HCT116 (cell line): ENCODE data around the gene SNX3.

ENCODE experiments used
- ATF3 ChIP-seq: IDR thresholded peaks from 2 replicates; pipeline ENCODE4 v1.6.1; 2012
- CEBPB ChIP-seq: IDR thresholded peaks from 2 replicates; pipeline ENCODE4 v1.6.1; 2012; ENCODE audit warnings: low read depth
- CTCF ChIP-seq, 3 experiments: fragments of 200-600 bp in 1 of 3; sonication (generic) in 1 of 3; IDR thresholded peaks in 2 of 3; conservative IDR thresholded peaks in 1 of 3; 2 replicates each; pipeline ENCODE4 v1.5.1; 2012 to 2017; ENCODE audit warnings: low read depth in 2 of 3, low read length in 2 of 3, antibody characterized with exemption in 1 of 3, borderline replicate concordance in 1 of 3, control low read depth in 1 of 3, mild to moderate bottlenecking in 1 of 3, mixed read lengths in 1 of 3, mixed run types in 1 of 3, moderate library complexity in 1 of 3; ENCODE audit not compliant: insufficient read depth in 1 of 3
- EGR1 ChIP-seq: IDR thresholded peaks from 2 replicates; pipeline ENCODE4 v1.6.1; 2012; ENCODE audit warnings: low read depth
- EZH2 ChIP-seq: fragments of 200-600 bp; sonication (generic); IDR thresholded peaks from 2 replicates; pipeline ENCODE4 v1.6.1; 2017; ENCODE audit warnings: antibody characterized with exemption, mixed run types
- EZH2phosphoT487 ChIP-seq: fragments of 200-600 bp; IDR thresholded peaks from 2 replicates; pipeline ENCODE4 v1.6.1; 2018; ENCODE audit warnings: antibody characterized with exemption, borderline replicate concordance
- JUND ChIP-seq: IDR thresholded peaks from 2 replicates; pipeline ENCODE4 v1.6.1; 2012
- MAX ChIP-seq: IDR thresholded peaks from 2 replicates; pipeline ENCODE4 v1.6.1; 2012
- POLR2A ChIP-seq: IDR thresholded peaks from 2 replicates; pipeline ENCODE4 v1.7.0; 2011; ENCODE audit warnings: borderline replicate concordance; ENCODE audit not compliant: insufficient read depth, insufficient read length; ENCODE audit errors: extremely low read depth
- POLR2AphosphoS5 ChIP-seq: IDR thresholded peaks from 2 replicates; pipeline ENCODE4 v1.6.1; 2011; ENCODE audit warnings: mild to moderate bottlenecking, low read depth, low read length, moderate library complexity
- RAD21 ChIP-seq: IDR thresholded peaks from 2 replicates; pipeline ENCODE4 v1.6.1; 2012; ENCODE audit warnings: low read depth, mild to moderate bottlenecking
- YY1 ChIP-seq: IDR thresholded peaks from 2 replicates; pipeline ENCODE4 v1.6.1; 2011; ENCODE audit warnings: low read length, low read depth, moderate library complexity, mild to moderate bottlenecking; ENCODE audit not compliant: insufficient replicate concordance; ENCODE audit errors: extremely low read depth
- ZNF274 ChIP-seq: fragments of 200-500 bp; sonication (Bioruptor generic); IDR thresholded peaks from 2 replicates; pipeline ENCODE4 v1.6.1; 2014; ENCODE audit warnings: mild to moderate bottlenecking, low read depth, low read length, inconsistent platforms

- TF ChIP-seq JUND = no peak
- TF ChIP-seq CTCF (IDR thresholded peaks at IDR 0.05 in 2 of 3, conservative IDR thresholded peaks at IDR 0.05 in 1 of 3; ENCODE audit: borderline replicate concordance in 1 of 3, insufficient read depth in 1 of 3, low read depth in 2 of 3, low read length in 2 of 3) = no peak
- TF ChIP-seq MAX = no peak
- no peak for TF ChIP-seq YY1
- TF ChIP-seq ATF3 = no peak
- no peak for TF ChIP-seq POLR2AphosphoS5
- no peak for TF ChIP-seq RAD21
- no peak for TF ChIP-seq EGR1
- no peak for TF ChIP-seq EZH2
- TF ChIP-seq POLR2A = no peak
- TF ChIP-seq ZNF274 = no peak
- TF ChIP-seq CEBPB = no peak
- TF ChIP-seq EZH2phosphoT487 = no peak
Observed at GRCh38 chr6:108180776-108181175, 80.1 kb downstream of the SNX3 start.
